SK-N-MC (cell line): Measurements from ENCODE around the gene SKP2.
A peak's percentile ranks its signal among the peaks of the same experiment; 100 is the strongest.

ENCODE experiments used
- DNase-seq: peaks from one replicate; pipeline ENCODE4 v3.0.0-alpha.2; 2011; ENCODE audit warnings: low read depth, low spot score
- H3K27ac ChIP-seq: fragments of 200-600 bp; sonication (generic); 2 replicates; pipeline ENCODE4 v1.5.1; 2016; ENCODE audit warnings: mixed run types
- H3K36me3 ChIP-seq: fragments of 200-600 bp; sonication (generic); 2 replicates; pipeline ENCODE4 v1.6.1; 2017; ENCODE audit warnings: antibody characterized with exemption, low read length, mixed read lengths; ENCODE audit not compliant: insufficient read depth
- H3K4me3 ChIP-seq: fragments of 200-600 bp; sonication (generic); 2 replicates; pipeline ENCODE4 v1.5.1; 2016
- H3K9ac ChIP-seq: fragments of 200-600 bp; sonication (generic); 2 replicates; pipeline ENCODE4 v1.8.0; 2017; ENCODE audit warnings: mixed run types, mixed read lengths; ENCODE audit not compliant: insufficient read length
- H3K9me3 ChIP-seq: fragments of 200-600 bp; sonication (generic); 2 replicates; pipeline ENCODE4 v1.6.1; 2017; ENCODE audit warnings: low read depth, mild to moderate bottlenecking, antibody characterized with exemption, low read length, moderate library complexity, mixed read lengths
- EZH2 ChIP-seq: fragments of 200-600 bp; sonication (generic); IDR thresholded peaks from one replicate; pipeline ENCODE4 v1.6.1; 2017; ENCODE audit warnings: antibody characterized with exemption
- FOXP2 ChIP-seq: optimal IDR thresholded peaks from 2 replicates; pipeline ENCODE3; 2011; ENCODE audit warnings: mild to moderate bottlenecking, moderate library complexity; ENCODE audit not compliant: insufficient read depth; ENCODE audit errors: extremely low read length, control extremely low read depth
- POLR2AphosphoS5 ChIP-seq: IDR thresholded peaks from 2 replicates; pipeline ENCODE4 v1.6.1; 2012; ENCODE audit warnings: mild to moderate bottlenecking, low read depth, low read length, borderline replicate concordance

Gene SKP2

GRCh38 chr5:36135988-36136387 lies 15.9 kb upstream of the SKP2 start:
- Histone ChIP-seq H3K9ac (no peak overlapping the region), H3K27ac (no peak overlapping the region), H3K9me3 (no peaks in the 10 kb centered on the region; the same call in 1 of the 2 replicates), H3K4me3 (no peak overlapping the region), H3K36me3 (peaks cover 10% of the 10 kb centered on the region; the same call in 1 of the 2 replicates)
- no peak for TF ChIP-seq POLR2AphosphoS5
- DNase-seq: no peak

- TF ChIP-seq FOXP2: no peak
- TF ChIP-seq POLR2AphosphoS5: no peak
- TF ChIP-seq EZH2: no peak
- DNase-seq: no peak
- no peak overlapping the region for H3K9ac ChIP-seq
- H3K9me3 ChIP-seq: no peaks in the 10 kb centered on the region; the same call in 1 of the 2 replicates
- no peak overlapping the region for H3K4me3 ChIP-seq
- peaks cover 14% of the 10 kb centered on the region for H3K36me3 ChIP-seq
- no peak overlapping the region for H3K27ac ChIP-seq
These were observed 15.3 kb upstream of the SKP2 start for GRCh38 chr5:36136581-36136980.

DNA sequence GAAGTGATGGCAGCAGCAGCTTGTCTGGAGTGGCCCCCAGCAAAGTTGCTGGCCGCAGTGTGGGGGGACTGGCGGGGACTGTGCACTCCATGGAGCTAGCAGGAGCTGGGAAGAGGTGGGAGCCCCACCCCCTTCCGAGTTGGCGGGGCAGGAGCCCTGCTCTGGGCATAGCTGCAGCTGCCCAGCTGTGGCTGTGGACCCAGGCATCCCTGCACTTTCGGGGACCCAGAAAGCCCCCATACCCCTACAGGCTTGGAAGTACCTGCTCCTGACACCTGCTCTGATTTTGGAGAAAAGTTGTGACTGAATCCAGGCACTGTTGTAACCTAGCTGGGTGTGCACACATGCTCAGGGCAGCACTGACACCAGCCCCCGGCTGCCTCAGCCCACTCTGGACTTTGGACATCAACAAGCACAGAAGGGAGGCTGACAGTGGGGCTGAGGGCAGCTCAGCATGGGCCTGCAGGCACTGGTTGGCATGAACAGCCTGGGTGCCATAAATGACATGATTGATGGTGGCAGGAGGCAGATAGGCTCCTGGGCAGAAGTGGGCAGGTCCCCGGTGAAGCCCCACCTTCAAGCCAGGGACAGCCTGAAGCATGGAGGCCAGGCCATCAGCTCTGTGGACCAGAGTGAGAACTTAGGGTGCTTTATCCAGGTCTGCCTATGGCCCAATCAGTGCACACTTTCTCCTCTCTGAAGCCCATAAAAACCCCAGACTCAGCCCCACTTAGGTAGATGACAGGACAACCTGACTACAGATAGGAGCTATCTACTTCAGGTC lies 12.8 kb upstream of the SKP2 start:
- no peak overlapping the region for H3K27ac ChIP-seq
- H3K9ac ChIP-seq: no peak overlapping the region
- H3K36me3 ChIP-seq: peaks cover 14% of the 10 kb centered on the region
- no peak overlapping the region for H3K4me3 ChIP-seq
- TF ChIP-seq FOXP2: no peak
- no peak for TF ChIP-seq EZH2
- no peak for TF ChIP-seq POLR2AphosphoS5
- no peaks in the 10 kb centered on the region for H3K9me3 ChIP-seq
- no peak for DNase-seq

- Histone ChIP-seq H3K9ac (no peak overlapping the region), H3K4me3 (no peak overlapping the region), H3K9me3 (no peaks in the 10 kb centered on the region), H3K27ac (no peak overlapping the region), H3K36me3 (peaks cover 9% of the 10 kb centered on the region)
- TF ChIP-seq EZH2 (no peak), FOXP2 (no peak), POLR2AphosphoS5 (no peak)
- no peak for DNase-seq
These were observed 6.6 kb upstream of the SKP2 start for GRCh38 chr5:36145311-36145710.

DNA sequence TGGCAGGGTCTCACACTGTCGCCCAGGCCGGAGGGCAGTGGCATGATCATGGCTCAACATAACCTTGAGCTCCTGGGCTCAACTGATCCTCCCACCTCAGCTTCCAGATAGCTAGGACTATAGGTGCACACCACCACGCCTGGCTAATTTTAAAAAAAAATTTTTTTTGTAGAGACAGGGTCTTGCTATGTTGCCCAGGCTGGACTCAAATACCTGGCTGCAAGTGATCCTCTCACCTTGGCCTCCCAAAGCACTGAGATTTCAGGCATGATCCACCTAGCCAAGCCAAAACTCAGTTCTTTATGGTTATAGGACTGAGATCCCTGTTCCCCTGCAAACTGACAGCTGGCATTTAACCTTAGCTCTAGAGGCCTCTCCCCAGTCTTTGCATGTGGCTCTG lies 5.5 kb upstream of the SKP2 start:
- Histone ChIP-seq H3K9me3 (no peaks in the 10 kb centered on the region), H3K4me3 (no peak overlapping the region), H3K9ac (no peak overlapping the region), H3K36me3 (no peaks in the 10 kb centered on the region; the same call in 1 of the 2 replicates), H3K27ac (no peak overlapping the region)
- TF ChIP-seq EZH2 (no peak), POLR2AphosphoS5 (no peak), FOXP2 (no peak)
- DNase-seq: no peak

DNA sequence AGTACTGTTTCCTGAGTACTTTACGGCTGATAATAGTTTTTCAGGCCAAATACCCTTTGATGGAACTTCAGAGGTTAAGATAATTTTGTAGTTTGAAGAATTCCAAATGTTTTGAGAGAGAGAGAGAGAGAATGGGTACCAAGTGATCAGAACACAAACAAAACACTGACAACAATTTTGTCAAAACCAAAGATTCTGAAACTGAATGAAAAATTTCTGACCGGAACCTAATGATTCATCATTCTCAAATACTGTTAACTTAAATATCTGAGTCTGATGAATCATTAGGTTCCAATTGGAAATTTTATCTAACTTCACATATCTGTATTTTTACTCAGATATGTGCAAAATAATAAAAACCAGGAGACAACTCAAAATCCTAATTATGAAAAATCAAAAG lies 4.2 kb upstream of the SKP2 start:
- no peak for DNase-seq
- Histone ChIP-seq H3K9ac (no peak overlapping the region), H3K9me3 (no peaks in the 10 kb centered on the region), H3K27ac (no peak overlapping the region), H3K36me3 (0 out of 2 replicates have a peak, but pooled peaks cover 2% of the 10 kb centered on the region), H3K4me3 (no peak overlapping the region)
- TF ChIP-seq POLR2AphosphoS5: no peak
- TF ChIP-seq FOXP2: no peak
- TF ChIP-seq EZH2: no peak

GRCh38 chr5:36150676-36151433 lies 1.1 kb upstream of the SKP2 start:
- no peak for DNase-seq
- H3K36me3 ChIP-seq: peaks cover 33% of the 10 kb centered on the region
- peak overlapping the region; percentile 86 for H3K9ac ChIP-seq
- H3K4me3 ChIP-seq: peak overlapping the region; percentile 96
- TF ChIP-seq FOXP2: no peak
- peak; percentile 67 for TF ChIP-seq POLR2AphosphoS5
- no peak for TF ChIP-seq EZH2
- H3K27ac ChIP-seq: no peak overlapping the region; the same call in 1 of the 2 replicates
- H3K9me3 ChIP-seq: no peaks in the 10 kb centered on the region

- no peak for DNase-seq
- peak overlapping the region; percentile 96 for H3K9ac ChIP-seq
- peak overlapping the region; percentile 96 for H3K4me3 ChIP-seq
- peaks cover 50% of the 10 kb centered on the region for H3K36me3 ChIP-seq
- peak overlapping the region; percentile 29; the same call in 1 of the 2 replicates for H3K27ac ChIP-seq
- no peak for TF ChIP-seq FOXP2
- TF ChIP-seq EZH2: no peak
- no peak for TF ChIP-seq POLR2AphosphoS5
- no peaks in the 10 kb centered on the region for H3K9me3 ChIP-seq
These were observed 700 bp downstream of the SKP2 start for GRCh38 chr5:36152324-36153297.

GRCh38 chr5:36153298-36153677 lies 1.4 kb downstream of the SKP2 start:
- DNase-seq: no peak
- Histone ChIP-seq H3K36me3 (peaks cover 57% of the 10 kb centered on the region), H3K27ac (no peak overlapping the region), H3K9me3 (no peaks in the 10 kb centered on the region), H3K9ac (peak overlapping the region; percentile 96), H3K4me3 (peak overlapping the region; percentile 96)
- TF ChIP-seq EZH2 (no peak), FOXP2 (no peak), POLR2AphosphoS5 (no peak)
